HepG2 (cell line): ENCODE measurements around the gene MICB. TPM values are rescaled to one million over a fixed set of nuclear protein-coding genes. Genes with fewer than 3 reads are reported as not detected.

Experiments
- BRCA1 ChIP-seq: sonication (generic); formaldehyde crosslinking; IDR thresholded peaks from 2 replicates; pipeline ENCODE4 v1.4.0; 2020; ENCODE audit warnings: missing genetic modification reagents
- DR1 ChIP-seq: sonication (generic); formaldehyde crosslinking; IDR thresholded peaks from 2 replicates; pipeline ENCODE4 v1.8.0; 2021; ENCODE audit warnings: mild to moderate bottlenecking, missing genetic modification reagents, inconsistent platforms
- ETV6 ChIP-seq: sonication (generic); formaldehyde crosslinking; conservative IDR thresholded peaks from 2 replicates; pipeline ENCODE4 v1.4.0; 2020; ENCODE audit warnings: missing genetic modification reagents
- MBD4 ChIP-seq: IDR thresholded peaks from 2 replicates; pipeline ENCODE4 v1.6.1; 2012; ENCODE audit warnings: low read length, inconsistent platforms, borderline replicate concordance
- MEIS2 ChIP-seq: sonication (generic); formaldehyde crosslinking; IDR thresholded peaks from 2 replicates; pipeline ENCODE4 v1.9.0; 2021; ENCODE audit warnings: mild to moderate bottlenecking, missing genetic modification reagents
- MIER2 ChIP-seq: IDR thresholded peaks from 2 replicates; pipeline ENCODE4 v1.6.1; 2016; ENCODE audit warnings: missing biosample characterization, missing genetic modification reagents
- MXI1 ChIP-seq: IDR thresholded peaks from 3 replicates; pipeline ENCODE4 v1.6.1; 2012; ENCODE audit warnings: low read depth, low read length, inconsistent platforms, borderline replicate concordance
- TARDBP ChIP-seq: sonication (generic); formaldehyde crosslinking; IDR thresholded peaks from 2 replicates; pipeline ENCODE4 v1.8.0; 2022; ENCODE audit warnings: mild to moderate bottlenecking, missing genetic modification reagents
- polyA plus RNA-seq, 8 experiments: library from polyadenylated mRNA; depleted of rRNA in 3 of 8; stranded (reverse) in 7 of 8; unstranded in 1 of 8; fragments of >200 nt; fragmentation: Illumina TruSeq in 4 of 8; extraction: Trizol in 4 of 8; gene quantifications; 2 replicates each; pipeline versions ENCODE4 v1.2.1 to v1.2.3, GENCODE V29; 2011 to 2016; ENCODE audit warnings: low read depth in 4 of 8, missing spikeins in 1 of 8, mixed read lengths in 1 of 8; ENCODE audit not compliant: insufficient read depth in 1 of 8
- total RNA-seq, 5 experiments: library from RNA; depleted of rRNA; stranded (reverse); fragments of >200 nt; fragmentation: Illumina TruSeq; extraction: Trizol; gene quantifications; 2 replicates each; pipeline ENCODE4 v1.2.3, GENCODE V29; 2016; ENCODE audit warnings: low read depth in 1 of 5
- TF ChIP-seq, protein P1 (sequence below): sonication (generic); formaldehyde crosslinking; IDR thresholded peaks from 2 replicates; pipeline ENCODE4 v1.8.1; 2023; ENCODE audit warnings: mild to moderate bottlenecking, missing genetic modification reagents
- TF ChIP-seq, protein P2 (sequence below): sonication (generic); formaldehyde crosslinking; IDR thresholded peaks from 2 replicates; pipeline ENCODE4 v1.4.0; 2020; ENCODE audit warnings: missing genetic modification reagents
- TF ChIP-seq, protein P3 (sequence below): sonication (generic); formaldehyde crosslinking; IDR thresholded peaks from 2 replicates; pipeline ENCODE4 v1.4.0; 2020; ENCODE audit warnings: missing genetic modification reagents
- TF ChIP-seq, protein P4 (sequence below): fragments of 450-650 bp; IDR thresholded peaks from 2 replicates; pipeline ENCODE4 v1.6.1; 2017
- TF ChIP-seq, protein P5 (sequence below): sonication (generic); formaldehyde crosslinking; IDR thresholded peaks from 2 replicates; pipeline ENCODE4 v1.5.1; 2020; ENCODE audit warnings: missing genetic modification reagents, mild to moderate bottlenecking, borderline replicate concordance
- TF ChIP-seq, protein P6 (sequence below): sonication (generic); formaldehyde crosslinking; IDR thresholded peaks from 2 replicates; pipeline ENCODE4 v1.5.1; 2020; ENCODE audit warnings: missing genetic modification reagents, mild to moderate bottlenecking, borderline replicate concordance
- TF ChIP-seq, protein P7 (sequence below): sonication (generic); formaldehyde crosslinking; IDR thresholded peaks from 2 replicates; pipeline ENCODE4 v1.4.0; 2020; ENCODE audit warnings: missing genetic modification reagents

MICB gene
- total and polyA plus RNA-seq, 2 of the 13 experiments (the other 11 are each of a cell fraction or from before 2014, with no cell fraction given) = 12.5 to 12.8 TPM

DNA sequence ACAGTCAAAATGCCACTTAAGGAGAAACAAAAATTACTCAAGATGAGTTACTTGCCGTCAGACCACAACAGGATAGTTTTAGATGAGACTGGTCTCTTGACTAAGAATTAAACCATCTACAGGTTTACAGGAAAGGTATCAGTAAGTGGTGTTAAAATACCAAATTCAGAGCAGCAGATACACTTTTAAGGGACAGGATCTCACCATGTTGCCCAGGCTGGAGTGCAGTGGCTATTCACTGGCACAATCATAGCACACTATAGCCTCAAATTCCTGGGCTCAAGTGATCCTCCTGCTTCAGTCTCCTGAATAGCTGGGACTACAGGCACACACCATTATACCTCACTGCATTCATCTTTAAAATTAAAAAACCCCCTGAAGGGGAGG is 35.5 kb downstream of the MICB start (continued):
- TF ChIP-seq ETV6 (CRISPR knock-in tag) = no peak
- TF ChIP-seq, protein P1, sequence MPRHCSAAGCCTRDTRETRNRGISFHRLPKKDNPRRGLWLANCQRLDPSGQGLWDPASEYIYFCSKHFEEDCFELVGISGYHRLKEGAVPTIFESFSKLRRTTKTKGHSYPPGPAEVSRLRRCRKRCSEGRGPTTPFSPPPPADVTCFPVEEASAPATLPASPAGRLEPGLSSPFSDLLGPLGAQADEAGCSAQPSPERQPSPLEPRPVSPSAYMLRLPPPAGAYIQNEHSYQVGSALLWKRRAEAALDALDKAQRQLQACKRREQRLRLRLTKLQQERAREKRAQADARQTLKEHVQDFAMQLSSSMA (CRISPR knock-in tag) = no peak
- TF ChIP-seq MXI1 = no peak
- no peak for TF ChIP-seq MIER2
- no peak for TF ChIP-seq BRCA1 (CRISPR knock-in tag)
- TF ChIP-seq, protein P2, sequence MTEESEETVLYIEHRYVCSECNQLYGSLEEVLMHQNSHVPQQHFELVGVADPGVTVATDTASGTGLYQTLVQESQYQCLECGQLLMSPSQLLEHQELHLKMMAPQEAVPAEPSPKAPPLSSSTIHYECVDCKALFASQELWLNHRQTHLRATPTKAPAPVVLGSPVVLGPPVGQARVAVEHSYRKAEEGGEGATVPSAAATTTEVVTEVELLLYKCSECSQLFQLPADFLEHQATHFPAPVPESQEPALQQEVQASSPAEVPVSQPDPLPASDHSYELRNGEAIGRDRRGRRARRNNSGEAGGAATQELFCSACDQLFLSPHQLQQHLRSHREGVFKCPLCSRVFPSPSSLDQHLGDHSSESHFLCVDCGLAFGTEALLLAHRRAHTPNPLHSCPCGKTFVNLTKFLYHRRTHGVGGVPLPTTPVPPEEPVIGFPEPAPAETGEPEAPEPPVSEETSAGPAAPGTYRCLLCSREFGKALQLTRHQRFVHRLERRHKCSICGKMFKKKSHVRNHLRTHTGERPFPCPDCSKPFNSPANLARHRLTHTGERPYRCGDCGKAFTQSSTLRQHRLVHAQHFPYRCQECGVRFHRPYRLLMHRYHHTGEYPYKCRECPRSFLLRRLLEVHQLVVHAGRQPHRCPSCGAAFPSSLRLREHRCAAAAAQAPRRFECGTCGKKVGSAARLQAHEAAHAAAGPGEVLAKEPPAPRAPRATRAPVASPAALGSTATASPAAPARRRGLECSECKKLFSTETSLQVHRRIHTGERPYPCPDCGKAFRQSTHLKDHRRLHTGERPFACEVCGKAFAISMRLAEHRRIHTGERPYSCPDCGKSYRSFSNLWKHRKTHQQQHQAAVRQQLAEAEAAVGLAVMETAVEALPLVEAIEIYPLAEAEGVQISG (CRISPR knock-in tag) = no peak
- TF ChIP-seq, protein P3, sequence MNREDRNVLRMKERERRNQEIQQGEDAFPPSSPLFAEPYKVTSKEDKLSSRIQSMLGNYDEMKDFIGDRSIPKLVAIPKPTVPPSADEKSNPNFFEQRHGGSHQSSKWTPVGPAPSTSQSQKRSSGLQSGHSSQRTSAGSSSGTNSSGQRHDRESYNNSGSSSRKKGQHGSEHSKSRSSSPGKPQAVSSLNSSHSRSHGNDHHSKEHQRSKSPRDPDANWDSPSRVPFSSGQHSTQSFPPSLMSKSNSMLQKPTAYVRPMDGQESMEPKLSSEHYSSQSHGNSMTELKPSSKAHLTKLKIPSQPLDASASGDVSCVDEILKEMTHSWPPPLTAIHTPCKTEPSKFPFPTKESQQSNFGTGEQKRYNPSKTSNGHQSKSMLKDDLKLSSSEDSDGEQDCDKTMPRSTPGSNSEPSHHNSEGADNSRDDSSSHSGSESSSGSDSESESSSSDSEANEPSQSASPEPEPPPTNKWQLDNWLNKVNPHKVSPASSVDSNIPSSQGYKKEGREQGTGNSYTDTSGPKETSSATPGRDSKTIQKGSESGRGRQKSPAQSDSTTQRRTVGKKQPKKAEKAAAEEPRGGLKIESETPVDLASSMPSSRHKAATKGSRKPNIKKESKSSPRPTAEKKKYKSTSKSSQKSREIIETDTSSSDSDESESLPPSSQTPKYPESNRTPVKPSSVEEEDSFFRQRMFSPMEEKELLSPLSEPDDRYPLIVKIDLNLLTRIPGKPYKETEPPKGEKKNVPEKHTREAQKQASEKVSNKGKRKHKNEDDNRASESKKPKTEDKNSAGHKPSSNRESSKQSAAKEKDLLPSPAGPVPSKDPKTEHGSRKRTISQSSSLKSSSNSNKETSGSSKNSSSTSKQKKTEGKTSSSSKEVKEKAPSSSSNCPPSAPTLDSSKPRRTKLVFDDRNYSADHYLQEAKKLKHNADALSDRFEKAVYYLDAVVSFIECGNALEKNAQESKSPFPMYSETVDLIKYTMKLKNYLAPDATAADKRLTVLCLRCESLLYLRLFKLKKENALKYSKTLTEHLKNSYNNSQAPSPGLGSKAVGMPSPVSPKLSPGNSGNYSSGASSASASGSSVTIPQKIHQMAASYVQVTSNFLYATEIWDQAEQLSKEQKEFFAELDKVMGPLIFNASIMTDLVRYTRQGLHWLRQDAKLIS (CRISPR knock-in tag) = no peak
- TF ChIP-seq, protein P4, sequence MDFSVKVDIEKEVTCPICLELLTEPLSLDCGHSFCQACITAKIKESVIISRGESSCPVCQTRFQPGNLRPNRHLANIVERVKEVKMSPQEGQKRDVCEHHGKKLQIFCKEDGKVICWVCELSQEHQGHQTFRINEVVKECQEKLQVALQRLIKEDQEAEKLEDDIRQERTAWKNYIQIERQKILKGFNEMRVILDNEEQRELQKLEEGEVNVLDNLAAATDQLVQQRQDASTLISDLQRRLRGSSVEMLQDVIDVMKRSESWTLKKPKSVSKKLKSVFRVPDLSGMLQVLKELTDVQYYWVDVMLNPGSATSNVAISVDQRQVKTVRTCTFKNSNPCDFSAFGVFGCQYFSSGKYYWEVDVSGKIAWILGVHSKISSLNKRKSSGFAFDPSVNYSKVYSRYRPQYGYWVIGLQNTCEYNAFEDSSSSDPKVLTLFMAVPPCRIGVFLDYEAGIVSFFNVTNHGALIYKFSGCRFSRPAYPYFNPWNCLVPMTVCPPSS = no peak
- TF ChIP-seq, protein P5, sequence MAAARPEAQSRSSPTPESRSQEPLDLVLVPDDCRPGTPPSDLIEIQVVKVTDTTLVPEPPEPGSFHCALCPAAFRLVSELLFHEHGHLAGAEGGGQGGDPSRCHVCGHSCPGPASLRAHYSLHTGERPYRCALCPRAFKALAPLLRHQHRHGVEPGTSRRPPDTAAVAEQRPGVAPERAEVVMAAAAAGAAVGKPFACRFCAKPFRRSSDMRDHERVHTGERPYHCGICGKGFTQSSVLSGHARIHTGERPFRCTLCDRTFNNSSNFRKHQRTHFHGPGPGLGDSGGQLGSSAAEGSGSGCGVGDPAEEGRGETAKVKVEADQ (CRISPR knock-in tag) = no peak
- TF ChIP-seq MBD4 = peak; percentile 17; the same call in 1 of the 2 replicates
- TF ChIP-seq, protein P6, sequence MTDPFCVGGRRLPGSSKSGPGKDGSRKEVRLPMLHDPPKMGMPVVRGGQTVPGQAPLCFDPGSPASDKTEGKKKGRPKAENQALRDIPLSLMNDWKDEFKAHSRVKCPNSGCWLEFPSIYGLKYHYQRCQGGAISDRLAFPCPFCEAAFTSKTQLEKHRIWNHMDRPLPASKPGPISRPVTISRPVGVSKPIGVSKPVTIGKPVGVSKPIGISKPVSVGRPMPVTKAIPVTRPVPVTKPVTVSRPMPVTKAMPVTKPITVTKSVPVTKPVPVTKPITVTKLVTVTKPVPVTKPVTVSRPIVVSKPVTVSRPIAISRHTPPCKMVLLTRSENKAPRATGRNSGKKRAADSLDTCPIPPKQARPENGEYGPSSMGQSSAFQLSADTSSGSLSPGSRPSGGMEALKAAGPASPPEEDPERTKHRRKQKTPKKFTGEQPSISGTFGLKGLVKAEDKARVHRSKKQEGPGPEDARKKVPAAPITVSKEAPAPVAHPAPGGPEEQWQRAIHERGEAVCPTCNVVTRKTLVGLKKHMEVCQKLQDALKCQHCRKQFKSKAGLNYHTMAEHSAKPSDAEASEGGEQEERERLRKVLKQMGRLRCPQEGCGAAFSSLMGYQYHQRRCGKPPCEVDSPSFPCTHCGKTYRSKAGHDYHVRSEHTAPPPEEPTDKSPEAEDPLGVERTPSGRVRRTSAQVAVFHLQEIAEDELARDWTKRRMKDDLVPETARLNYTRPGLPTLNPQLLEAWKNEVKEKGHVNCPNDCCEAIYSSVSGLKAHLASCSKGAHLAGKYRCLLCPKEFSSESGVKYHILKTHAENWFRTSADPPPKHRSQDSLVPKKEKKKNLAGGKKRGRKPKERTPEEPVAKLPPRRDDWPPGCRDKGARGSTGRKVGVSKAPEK (CRISPR knock-in tag) = no peak
- no peak for TF ChIP-seq DR1
- TF ChIP-seq, protein P7, sequence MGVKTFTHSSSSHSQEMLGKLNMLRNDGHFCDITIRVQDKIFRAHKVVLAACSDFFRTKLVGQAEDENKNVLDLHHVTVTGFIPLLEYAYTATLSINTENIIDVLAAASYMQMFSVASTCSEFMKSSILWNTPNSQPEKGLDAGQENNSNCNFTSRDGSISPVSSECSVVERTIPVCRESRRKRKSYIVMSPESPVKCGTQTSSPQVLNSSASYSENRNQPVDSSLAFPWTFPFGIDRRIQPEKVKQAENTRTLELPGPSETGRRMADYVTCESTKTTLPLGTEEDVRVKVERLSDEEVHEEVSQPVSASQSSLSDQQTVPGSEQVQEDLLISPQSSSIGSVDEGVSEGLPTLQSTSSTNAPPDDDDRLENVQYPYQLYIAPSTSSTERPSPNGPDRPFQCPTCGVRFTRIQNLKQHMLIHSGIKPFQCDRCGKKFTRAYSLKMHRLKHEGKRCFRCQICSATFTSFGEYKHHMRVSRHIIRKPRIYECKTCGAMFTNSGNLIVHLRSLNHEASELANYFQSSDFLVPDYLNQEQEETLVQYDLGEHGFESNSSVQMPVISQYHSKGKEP = no peak
- no peak for TF ChIP-seq MEIS2 (CRISPR knock-in tag)
- TF ChIP-seq TARDBP (CRISPR knock-in tag) = no peak
